HEK293 (cell line): ENCODE data around the gene VTN.
A peak's percentile ranks its signal among the peaks of the same experiment; 100 is the strongest.

ENCODE experiments used
- CTCF ChIA-PET: fragments of 350-600 bp; formaldehyde crosslinking; extraction: SDS; loops from one replicate; lab custom pipeline; 2021; ENCODE audit warnings: antibody characterized with exemption; lab: Yijun Ruan, JAX
- POLR2A ChIA-PET: fragments of 300-600 bp; formaldehyde crosslinking; extraction: SDS; loops from one replicate; lab custom pipeline; 2020; ENCODE audit warnings: antibody characterized with exemption, inconsistent platforms; lab: Yijun Ruan, JAX
- H3K27ac ChIP-seq: fragments of 200-500 bp; sonication (Bioruptor generic); 2 replicates; pipeline ENCODE4 v1.5.1; 2014; ENCODE audit warnings: low read depth, low read length, control low read depth, inconsistent platforms; ENCODE audit errors: extremely low read depth
- H3K36me3 ChIP-seq, 2 experiments: fragments of 200-500 bp in 1 of 2; sonication (Bioruptor generic) in 1 of 2; 1 replicate in 1 of 2; 2 replicates in 1 of 2; pipeline ENCODE4 v1.5.1; 2014 to 2017; ENCODE audit warnings: inconsistent platforms in 2 of 2, low read length in 2 of 2; ENCODE audit not compliant: control insufficient read depth in 2 of 2, insufficient read depth in 1 of 2
- H3K4me1 ChIP-seq: fragments of 200-500 bp; sonication (Bioruptor generic); 2 replicates; pipeline ENCODE4 v1.5.1; 2014; ENCODE audit warnings: mild to moderate bottlenecking, low read length, inconsistent platforms; ENCODE audit not compliant: control insufficient read depth, insufficient read depth
- H3K4me3 ChIP-seq: 2 replicates; pipeline ENCODE4 v1.5.1; 2011; ENCODE audit warnings: low read depth, mild to moderate bottlenecking, control low read depth, low read length, moderate library complexity
- H3K9me3 ChIP-seq: fragments of 200-500 bp; sonication (Bioruptor generic); 2 replicates; pipeline ENCODE4 v1.5.1; 2014; ENCODE audit warnings: low read depth, low read length, inconsistent platforms; ENCODE audit not compliant: control insufficient read depth, insufficient read depth
- BCL11A ChIP-seq: fragments of 450-650 bp; formaldehyde crosslinking; IDR thresholded peaks from 2 replicates; pipeline ENCODE4 v1.5.1; 2016; ENCODE audit warnings: low read depth, missing biosample characterization, missing genetic modification characterization
- HOXC10 ChIP-seq: sonication (generic); formaldehyde crosslinking; IDR thresholded peaks from 2 replicates; pipeline ENCODE4 v1.8.1; 2023; ENCODE audit warnings: mild to moderate bottlenecking, missing genetic modification reagents
- MEIS1 ChIP-seq: sonication (generic); formaldehyde crosslinking; IDR thresholded peaks from 2 replicates; pipeline ENCODE4 v1.8.1; 2022; ENCODE audit warnings: missing genetic modification reagents, mild to moderate bottlenecking, borderline replicate concordance
- MYNN ChIP-seq: fragments of 450-650 bp; formaldehyde crosslinking; IDR thresholded peaks from 2 replicates; pipeline ENCODE4 v1.5.1; 2016; ENCODE audit warnings: missing biosample characterization, missing genetic modification characterization, borderline replicate concordance
- OSR2 ChIP-seq: fragments of 450-650 bp; formaldehyde crosslinking; IDR thresholded peaks from 2 replicates; pipeline ENCODE4 v1.5.1; 2016; ENCODE audit warnings: missing biosample characterization, missing genetic modification characterization
- OVOL3 ChIP-seq: fragments of 450-650 bp; formaldehyde crosslinking; IDR thresholded peaks from 2 replicates; pipeline ENCODE4 v1.5.1; 2016; ENCODE audit warnings: missing biosample characterization, missing genetic modification characterization
- WT1 ChIP-seq: fragments of 450-650 bp; formaldehyde crosslinking; IDR thresholded peaks from 2 replicates; pipeline ENCODE4 v1.5.1; 2016; ENCODE audit warnings: missing biosample characterization, missing genetic modification characterization
- ZBTB7A ChIP-seq: fragments of 450-650 bp; formaldehyde crosslinking; IDR thresholded peaks from 2 replicates; pipeline ENCODE4 v1.5.1; 2016; ENCODE audit warnings: low read depth, missing biosample characterization, missing genetic modification characterization
- ZNF112 ChIP-seq: fragments of 450-650 bp; formaldehyde crosslinking; IDR thresholded peaks from 2 replicates; pipeline ENCODE4 v1.5.0; 2017; ENCODE audit warnings: missing biosample characterization, missing genetic modification characterization
- ZNF132 ChIP-seq: fragments of 450-650 bp; formaldehyde crosslinking; IDR thresholded peaks from 2 replicates; pipeline ENCODE4 v1.5.1; 2017; ENCODE audit warnings: missing biosample characterization, missing genetic modification characterization, borderline replicate concordance
- ZNF311 ChIP-seq: fragments of 450-650 bp; formaldehyde crosslinking; IDR thresholded peaks from 2 replicates; pipeline ENCODE4 v1.5.1; 2017; ENCODE audit warnings: missing biosample characterization, missing genetic modification characterization, borderline replicate concordance
- ZNF324 ChIP-seq: fragments of 450-650 bp; formaldehyde crosslinking; IDR thresholded peaks from 2 replicates; pipeline ENCODE4 v1.5.1; 2016; ENCODE audit warnings: missing biosample characterization, missing genetic modification characterization
- ZNF350 ChIP-seq: fragments of 450-650 bp; formaldehyde crosslinking; IDR thresholded peaks from 2 replicates; pipeline ENCODE4 v1.5.0; 2017; ENCODE audit warnings: missing biosample characterization, mild to moderate bottlenecking, missing genetic modification characterization
- ZNF514 ChIP-seq: fragments of 450-650 bp; formaldehyde crosslinking; IDR thresholded peaks from 2 replicates; pipeline ENCODE4 v1.5.1; 2016; ENCODE audit warnings: missing biosample characterization, missing genetic modification characterization
- ZNF529 ChIP-seq: fragments of 450-650 bp; formaldehyde crosslinking; IDR thresholded peaks from 2 replicates; pipeline ENCODE4 v1.5.1; 2017; ENCODE audit warnings: missing genetic modification characterization, missing biosample characterization; ENCODE audit not compliant: insufficient replicate concordance
- ZNF555 ChIP-seq: fragments of 450-650 bp; formaldehyde crosslinking; conservative IDR thresholded peaks from 2 replicates; pipeline ENCODE4 v1.5.1; 2017; ENCODE audit warnings: missing biosample characterization, mild to moderate bottlenecking, missing genetic modification characterization, inconsistent platforms
- TF ChIP-seq, protein P1 (sequence below): fragments of 450-650 bp; formaldehyde crosslinking; IDR thresholded peaks from 2 replicates; pipeline ENCODE4 v1.5.1; 2016; ENCODE audit warnings: missing biosample characterization, missing genetic modification characterization
- TF ChIP-seq, protein P2 (sequence below): fragments of 450-650 bp; formaldehyde crosslinking; IDR thresholded peaks from 2 replicates; pipeline ENCODE4 v1.5.1; 2017; ENCODE audit warnings: missing biosample characterization, mild to moderate bottlenecking, missing genetic modification characterization, moderate library complexity
- TF ChIP-seq, protein P3 (sequence below): fragments of 450-650 bp; formaldehyde crosslinking; IDR thresholded peaks from 2 replicates; pipeline ENCODE4 v1.5.1; 2016; ENCODE audit warnings: missing biosample characterization, missing genetic modification characterization

The VTN gene

GRCh38 chr17:28398280-28398981 lies 28.3 kb upstream of the VTN start:
- Histone ChIP-seq H3K27ac (no peak overlapping the region), H3K36me3 (peaks cover 0 to 90% of the 10 kb centered on the region in 2 experiments; a peak in 1 of 3 replicates), H3K4me3 (no peak overlapping the region), H3K9me3 (no peaks in the 10 kb centered on the region), H3K4me1 (no peaks in the 10 kb centered on the region)
- ChIA-PET CTCF (interaction anchor here (0.5 to 3.0 kb wide), 2 partner anchors 18 to 48 kb away, joined by 3 to 17 read pairs; no protein-coding TSS in a partner anchor), POLR2A (interaction anchor here (2.1 kb wide), 1 partner anchor 9 kb away, joined by 7 read pairs; no protein-coding TSS in a partner anchor)
- no peak for TF ChIP-seq HOXC10 (CRISPR knock-in tag)

- Histone ChIP-seq H3K36me3 (peaks cover 6 to 88% of the 10 kb centered on the region in 2 experiments), H3K4me3 (no peak overlapping the region), H3K4me1 (no peaks in the 10 kb centered on the region), H3K27ac (no peak overlapping the region), H3K9me3 (no peaks in the 10 kb centered on the region)
- ChIA-PET CTCF (interaction anchor here (3.0 kb wide), 1 partner anchor 18 kb away, joined by 17 read pairs; no protein-coding TSS in a partner anchor), POLR2A (interaction anchor here (2.1 kb wide), 1 partner anchor 10 kb away, joined by 7 read pairs; no protein-coding TSS in a partner anchor)
- TF ChIP-seq ZNF324 (tag by site-specific recombination), result no peak
- 0 out of 2 replicates have a peak, but pooled peaks have one; percentile 19 for TF ChIP-seq BCL11A (tag by site-specific recombination)
Observed at GRCh38 chr17:28397687-28398279, 27.7 kb upstream of the VTN start.

DNA sequence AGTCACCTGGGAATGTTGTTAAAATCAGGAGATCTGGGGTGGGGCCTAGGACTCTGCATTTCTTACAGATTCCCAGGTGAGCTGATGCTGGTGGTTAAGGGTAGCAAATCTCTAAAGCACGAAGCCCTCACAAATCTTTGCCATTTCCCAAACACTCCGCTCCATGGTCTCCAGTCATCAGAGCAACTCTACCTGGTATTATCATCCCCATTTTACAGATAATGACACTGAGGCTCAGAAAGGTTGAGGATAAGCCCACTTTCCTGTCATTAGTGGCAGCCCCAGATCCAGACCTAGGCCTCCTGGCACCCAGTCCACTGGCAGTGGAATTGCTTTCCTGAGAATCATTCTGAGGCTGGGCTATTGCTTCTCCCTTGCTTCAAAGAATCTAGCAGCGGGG lies 27.2 kb upstream of the VTN start:
- Histone ChIP-seq H3K4me1 (no peaks in the 10 kb centered on the region), H3K36me3 (peaks cover 10 to 88% of the 10 kb centered on the region in 2 experiments), H3K27ac (no peak overlapping the region), H3K9me3 (no peaks in the 10 kb centered on the region), H3K4me3 (no peak overlapping the region)
- ChIA-PET CTCF (interaction anchor here (3.0 kb wide), 1 partner anchor 19 kb away, joined by 17 read pairs; no protein-coding TSS in a partner anchor), POLR2A (interaction anchor here (0.8 to 2.1 kb wide), 2 partner anchors 10 to 84 kb away, joined by 3 to 7 read pairs; no protein-coding TSS in a partner anchor)
- TF ChIP-seq, protein P1, sequence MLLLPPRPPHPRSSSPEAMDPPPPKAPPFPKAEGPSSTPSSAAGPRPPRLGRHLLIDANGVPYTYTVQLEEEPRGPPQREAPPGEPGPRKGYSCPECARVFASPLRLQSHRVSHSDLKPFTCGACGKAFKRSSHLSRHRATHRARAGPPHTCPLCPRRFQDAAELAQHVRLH, result peak; percentile 61; the same call in 1 of the 2 replicates
- no peak for TF ChIP-seq MEIS1 (CRISPR knock-in tag)
- TF ChIP-seq ZNF311, result no peak

- no peak overlapping the region for H3K4me3 ChIP-seq
- CTCF ChIA-PET, result interaction anchor here (3.0 kb wide), 1 partner anchor 20 kb away, joined by 17 read pairs; no protein-coding TSS in a partner anchor
- H3K27ac ChIP-seq, result no peak overlapping the region
- peaks cover 14 to 83% of the 10 kb centered on the region in 2 experiments for H3K36me3 ChIP-seq
- H3K4me1 ChIP-seq, result no peaks in the 10 kb centered on the region
- POLR2A ChIA-PET, result interaction anchor here (0.8 kb wide), 1 partner anchor 84 kb away, joined by 3 read pairs; no protein-coding TSS in a partner anchor
- H3K9me3 ChIP-seq, result no peaks in the 10 kb centered on the region
- TF ChIP-seq ZNF555 (tag by site-specific recombination) (no peak), ZNF514 (tag by site-specific recombination) (no peak), ZNF350 (tag by site-specific recombination) (no peak), OSR2 (tag by site-specific recombination) (no peak), OVOL3 (no peak), ZBTB7A (tag by site-specific recombination) (no peak), MYNN (tag by site-specific recombination) (no peak), WT1 (tag by site-specific recombination) (no peak), ZNF112 (tag by site-specific recombination) (no peak), ZNF132 (no peak), ZNF529 (tag by site-specific recombination) (no peak)
- TF ChIP-seq, protein P2, sequence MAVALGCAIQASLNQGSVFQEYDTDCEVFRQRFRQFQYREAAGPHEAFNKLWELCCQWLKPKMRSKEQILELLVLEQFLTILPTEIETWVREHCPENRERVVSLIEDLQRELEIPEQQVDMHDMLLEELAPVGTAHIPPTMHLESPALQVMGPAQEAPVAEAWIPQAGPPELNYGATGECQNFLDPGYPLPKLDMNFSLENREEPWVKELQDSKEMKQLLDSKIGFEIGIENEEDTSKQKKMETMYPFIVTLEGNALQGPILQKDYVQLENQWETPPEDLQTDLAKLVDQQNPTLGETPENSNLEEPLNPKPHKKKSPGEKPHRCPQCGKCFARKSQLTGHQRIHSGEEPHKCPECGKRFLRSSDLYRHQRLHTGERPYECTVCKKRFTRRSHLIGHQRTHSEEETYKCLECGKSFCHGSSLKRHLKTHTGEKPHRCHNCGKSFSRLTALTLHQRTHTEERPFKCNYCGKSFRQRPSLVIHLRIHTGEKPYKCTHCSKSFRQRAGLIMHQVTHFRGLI (tag by site-specific recombination), result no peak
- TF ChIP-seq, protein P3, sequence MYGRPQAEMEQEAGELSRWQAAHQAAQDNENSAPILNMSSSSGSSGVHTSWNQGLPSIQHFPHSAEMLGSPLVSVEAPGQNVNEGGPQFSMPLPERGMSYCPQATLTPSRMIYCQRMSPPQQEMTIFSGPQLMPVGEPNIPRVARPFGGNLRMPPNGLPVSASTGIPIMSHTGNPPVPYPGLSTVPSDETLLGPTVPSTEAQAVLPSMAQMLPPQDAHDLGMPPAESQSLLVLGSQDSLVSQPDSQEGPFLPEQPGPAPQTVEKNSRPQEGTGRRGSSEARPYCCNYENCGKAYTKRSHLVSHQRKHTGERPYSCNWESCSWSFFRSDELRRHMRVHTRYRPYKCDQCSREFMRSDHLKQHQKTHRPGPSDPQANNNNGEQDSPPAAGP, result no peak
Observed at GRCh38 chr17:28396635-28397239, 26.6 kb upstream of the VTN start.
